Prostate gland (tissue), 2 donors: Measurements from ENCODE around the gene MED6.

Source experiments
- POLR2A ChIP-seq: fragments of 450-650 bp; IDR thresholded peaks from one replicate; pipeline ENCODE4 v1.6.1; 2016; ENCODE audit warnings: antibody characterized with exemption, mild to moderate bottlenecking
- POLR2AphosphoS5 ChIP-seq: sonication (generic); formaldehyde crosslinking; IDR thresholded peaks from one replicate; pipeline ENCODE4 v1.6.1; 2017; ENCODE audit warnings: antibody characterized with exemption
- TF ChIP-seq, protein P1 (sequence below), 4 experiments: fragments of 200-600 bp in 2 of 4; fragments of 450-650 bp in 2 of 4; sonication (generic) in 2 of 4; IDR thresholded peaks; 1 replicate in 3 of 4; 2 replicates in 1 of 4; pipeline ENCODE4 v1.5.1; 2016 to 2019; ENCODE audit warnings: antibody characterized with exemption in 4 of 4, mild to moderate bottlenecking in 2 of 4, moderate library complexity in 2 of 4

DNA sequence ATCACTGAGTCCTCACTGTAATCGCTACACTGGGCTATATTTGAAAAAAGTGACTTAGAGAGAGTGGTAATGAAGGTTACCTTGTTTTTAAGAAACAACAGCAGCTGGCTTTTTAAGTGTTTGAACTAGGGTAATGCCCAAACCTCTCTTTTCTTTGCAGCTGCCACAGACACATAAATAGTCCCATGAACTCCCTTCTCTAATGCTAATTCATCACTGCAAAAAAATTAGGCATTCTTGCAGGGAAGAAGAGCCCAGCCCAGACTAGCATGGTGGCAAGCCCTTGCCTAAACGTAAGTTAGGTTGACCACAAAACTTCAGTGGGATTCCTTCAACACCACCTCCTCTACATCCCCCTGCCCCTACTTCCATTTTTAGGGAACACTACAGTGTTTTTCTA is 17.9 kb upstream of the MED6 start:
- TF ChIP-seq POLR2A (no peak), POLR2AphosphoS5 (no peak)
- TF ChIP-seq, protein P1, sequence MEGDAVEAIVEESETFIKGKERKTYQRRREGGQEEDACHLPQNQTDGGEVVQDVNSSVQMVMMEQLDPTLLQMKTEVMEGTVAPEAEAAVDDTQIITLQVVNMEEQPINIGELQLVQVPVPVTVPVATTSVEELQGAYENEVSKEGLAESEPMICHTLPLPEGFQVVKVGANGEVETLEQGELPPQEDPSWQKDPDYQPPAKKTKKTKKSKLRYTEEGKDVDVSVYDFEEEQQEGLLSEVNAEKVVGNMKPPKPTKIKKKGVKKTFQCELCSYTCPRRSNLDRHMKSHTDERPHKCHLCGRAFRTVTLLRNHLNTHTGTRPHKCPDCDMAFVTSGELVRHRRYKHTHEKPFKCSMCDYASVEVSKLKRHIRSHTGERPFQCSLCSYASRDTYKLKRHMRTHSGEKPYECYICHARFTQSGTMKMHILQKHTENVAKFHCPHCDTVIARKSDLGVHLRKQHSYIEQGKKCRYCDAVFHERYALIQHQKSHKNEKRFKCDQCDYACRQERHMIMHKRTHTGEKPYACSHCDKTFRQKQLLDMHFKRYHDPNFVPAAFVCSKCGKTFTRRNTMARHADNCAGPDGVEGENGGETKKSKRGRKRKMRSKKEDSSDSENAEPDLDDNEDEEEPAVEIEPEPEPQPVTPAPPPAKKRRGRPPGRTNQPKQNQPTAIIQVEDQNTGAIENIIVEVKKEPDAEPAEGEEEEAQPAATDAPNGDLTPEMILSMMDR (IDR thresholded peaks at IDR 0.05): no peak
